ENCODE data around the gene EIF2B2. TPM values are rescaled to one million over a fixed set of nuclear protein-coding genes. Genes with fewer than 3 reads are reported as not detected.

Gene EIF2B2
- total and polyA plus RNA-seq, 4 donors = 23.2 to 56.8 (median 47.1) TPM

GRCh38 chr14:75046899-75047298 is 44.2 kb downstream of the EIF2B2 start:
- Histone ChIP-seq H3K36me3 (ENCODE audit: control insufficient read depth, insufficient read depth, low read length) (no peaks in the 10 kb centered on the region), H3K4me1 (ENCODE audit: control insufficient read depth, insufficient read depth, low read length) (peaks cover 12% of the 10 kb centered on the region), H3K4me3 (ENCODE audit: low read depth, low read length) (no peak overlapping the region), H3K27me3 (ENCODE audit: control insufficient read depth, insufficient read depth, low read length) (no peaks in the 10 kb centered on the region), H3K27ac (ENCODE audit: low read depth, low read length) (no peak overlapping the region), H3K9me3 (ENCODE audit: control insufficient read depth, insufficient read depth, low read length) (no peaks in the 10 kb centered on the region)
- DNase-seq (ENCODE audit: low read depth in 4 of 6, low spot score in 6 of 6) = no peak
- WGBS (ENCODE audit: insufficient coverage) = 100% methylated on average over 1 of the region's 3 CpGs

- Histone ChIP-seq H3K4me3 (ENCODE audit: low read depth, low read length) (no peak overlapping the region), H3K27ac (ENCODE audit: low read depth, low read length) (no peak overlapping the region), H3K27me3 (ENCODE audit: control insufficient read depth, insufficient read depth, low read length) (no peaks in the 10 kb centered on the region), H3K9me3 (ENCODE audit: control insufficient read depth, insufficient read depth, low read length) (no peaks in the 10 kb centered on the region), H3K36me3 (ENCODE audit: control insufficient read depth, insufficient read depth, low read length) (no peaks in the 10 kb centered on the region), H3K4me1 (ENCODE audit: control insufficient read depth, insufficient read depth, low read length) (peaks cover 12% of the 10 kb centered on the region)
- no peak for DNase-seq (ENCODE audit: low read depth in 4 of 6, low spot score in 6 of 6)
- 80% methylated on average over 1 of the region's 4 CpGs for WGBS (ENCODE audit: insufficient coverage)
Measured at GRCh38 chr14:75047506-75047905, 44.8 kb downstream of the EIF2B2 start.

- Histone ChIP-seq H3K9me3 (ENCODE audit: control insufficient read depth, insufficient read depth, low read length) (no peaks in the 10 kb centered on the region), H3K4me3 (ENCODE audit: low read depth, low read length) (no peak overlapping the region), H3K36me3 (ENCODE audit: control insufficient read depth, insufficient read depth, low read length) (no peaks in the 10 kb centered on the region), H3K4me1 (ENCODE audit: control insufficient read depth, insufficient read depth, low read length) (peaks cover 12% of the 10 kb centered on the region), H3K27ac (ENCODE audit: low read depth, low read length) (no peak overlapping the region), H3K27me3 (ENCODE audit: control insufficient read depth, insufficient read depth, low read length) (no peaks in the 10 kb centered on the region)
- DNase-seq (ENCODE audit: low read depth in 4 of 6, low spot score in 6 of 6) = no peak
- no CpG with 5 or more reads among the region's 2 CpGs for WGBS (ENCODE audit: insufficient coverage)
Measured at GRCh38 chr14:75048101-75048500, 45.4 kb downstream of the EIF2B2 start.

- no peak overlapping the region for H3K27ac ChIP-seq (ENCODE audit: low read depth, low read length)
- H3K9me3 ChIP-seq (ENCODE audit: control insufficient read depth, insufficient read depth, low read length) = no peaks in the 10 kb centered on the region
- DNase-seq (ENCODE audit: low read depth in 4 of 6, low spot score in 6 of 6) = peak in 1 of 6 donors; percentile 36
- H3K4me1 ChIP-seq (ENCODE audit: control insufficient read depth, insufficient read depth, low read length) = peaks cover 12% of the 10 kb centered on the region
- 72% methylated on average over 5 of the region's 5 CpGs for WGBS (ENCODE audit: insufficient coverage)
- H3K4me3 ChIP-seq (ENCODE audit: low read depth, low read length) = no peak overlapping the region
- no peaks in the 10 kb centered on the region for H3K27me3 ChIP-seq (ENCODE audit: control insufficient read depth, insufficient read depth, low read length)
- no peaks in the 10 kb centered on the region for H3K36me3 ChIP-seq (ENCODE audit: control insufficient read depth, insufficient read depth, low read length)
Measured at GRCh38 chr14:75049136-75049535, 46.4 kb downstream of the EIF2B2 start.

- H3K27ac ChIP-seq (ENCODE audit: low read depth, low read length) = no peak overlapping the region
- no peak overlapping the region for H3K4me3 ChIP-seq (ENCODE audit: low read depth, low read length)
- H3K4me1 ChIP-seq (ENCODE audit: control insufficient read depth, insufficient read depth, low read length) = peaks cover 11% of the 10 kb centered on the region
- 92% methylated on average over 1 of the region's 3 CpGs for WGBS (ENCODE audit: insufficient coverage)
- H3K36me3 ChIP-seq (ENCODE audit: control insufficient read depth, insufficient read depth, low read length) = no peaks in the 10 kb centered on the region
- no peaks in the 10 kb centered on the region for H3K9me3 ChIP-seq (ENCODE audit: control insufficient read depth, insufficient read depth, low read length)
- H3K27me3 ChIP-seq (ENCODE audit: control insufficient read depth, insufficient read depth, low read length) = no peaks in the 10 kb centered on the region
- no peak for DNase-seq (ENCODE audit: low read depth in 4 of 6, low spot score in 6 of 6)
Measured at GRCh38 chr14:75049731-75050201, 47.0 kb downstream of the EIF2B2 start.

GRCh38 chr14:75050852-75051555 is 48.3 kb downstream of the EIF2B2 start, which contains the start of gene MLH3:
Gene MLH3, minus strand, starts transcription at chr14:75051467. Its CDS starts 1,812 bp downstream, at chr14:75049655.
- peak; percentile 77 to 97 (median 79) for DNase-seq (ENCODE audit: low read depth in 4 of 6, low spot score in 6 of 6)
- Histone ChIP-seq H3K4me3 (ENCODE audit: low read depth, low read length) (peak within 1 kb of the TSS; percentile 64), H3K9me3 (ENCODE audit: control insufficient read depth, insufficient read depth, low read length) (no peaks in the 10 kb centered on the region), H3K36me3 (ENCODE audit: control insufficient read depth, insufficient read depth, low read length) (no peaks in the 10 kb centered on the region), H3K27ac (ENCODE audit: low read depth, low read length) (peak within 1 kb of the TSS; percentile 82), H3K27me3 (ENCODE audit: control insufficient read depth, insufficient read depth, low read length) (no peaks in the 10 kb centered on the region), H3K4me1 (ENCODE audit: control insufficient read depth, insufficient read depth, low read length) (peaks cover 7% of the 10 kb centered on the region)
- under 1% methylated on average over 59 of the region's 59 CpGs for WGBS (ENCODE audit: insufficient coverage)

- WGBS (ENCODE audit: insufficient coverage) = no CpG with 5 or more reads among the region's 5 CpGs
- Histone ChIP-seq H3K9me3 (ENCODE audit: control insufficient read depth, insufficient read depth, low read length) (no peaks in the 10 kb centered on the region), H3K27ac (ENCODE audit: low read depth, low read length) (peak overlapping the region; percentile 82), H3K36me3 (ENCODE audit: control insufficient read depth, insufficient read depth, low read length) (no peaks in the 10 kb centered on the region), H3K27me3 (ENCODE audit: control insufficient read depth, insufficient read depth, low read length) (no peaks in the 10 kb centered on the region), H3K4me3 (ENCODE audit: low read depth, low read length) (peak overlapping the region; percentile 64), H3K4me1 (ENCODE audit: control insufficient read depth, insufficient read depth, low read length) (peaks cover 7% of the 10 kb centered on the region)
- no peak for DNase-seq (ENCODE audit: low read depth in 4 of 6, low spot score in 6 of 6)
Measured at GRCh38 chr14:75051556-75051899, 48.8 kb downstream of the EIF2B2 start.

GRCh38 chr14:75053396-75054291 is 50.9 kb downstream of the EIF2B2 start:
- no peak for DNase-seq (ENCODE audit: low read depth in 4 of 6, low spot score in 6 of 6)
- Histone ChIP-seq H3K9me3 (ENCODE audit: control insufficient read depth, insufficient read depth, low read length) (no peaks in the 10 kb centered on the region), H3K27ac (ENCODE audit: low read depth, low read length) (no peak overlapping the region), H3K36me3 (ENCODE audit: control insufficient read depth, insufficient read depth, low read length) (no peaks in the 10 kb centered on the region), H3K4me3 (ENCODE audit: low read depth, low read length) (no peak overlapping the region), H3K4me1 (ENCODE audit: control insufficient read depth, insufficient read depth, low read length) (peaks cover 7% of the 10 kb centered on the region), H3K27me3 (ENCODE audit: control insufficient read depth, insufficient read depth, low read length) (no peaks in the 10 kb centered on the region)
- WGBS (ENCODE audit: insufficient coverage) = 38% methylated on average over 1 of the region's 5 CpGs

- peaks cover 7% of the 10 kb centered on the region for H3K4me1 ChIP-seq (ENCODE audit: control insufficient read depth, insufficient read depth, low read length)
- no CpG with 5 or more reads among the region's 1 CpG for WGBS (ENCODE audit: insufficient coverage)
- H3K4me3 ChIP-seq (ENCODE audit: low read depth, low read length) = no peak overlapping the region
- no peaks in the 10 kb centered on the region for H3K27me3 ChIP-seq (ENCODE audit: control insufficient read depth, insufficient read depth, low read length)
- no peaks in the 10 kb centered on the region for H3K9me3 ChIP-seq (ENCODE audit: control insufficient read depth, insufficient read depth, low read length)
- no peak for DNase-seq (ENCODE audit: low read depth in 4 of 6, low spot score in 6 of 6)
- H3K27ac ChIP-seq (ENCODE audit: low read depth, low read length) = no peak overlapping the region
- peaks cover 2% of the 10 kb centered on the region for H3K36me3 ChIP-seq (ENCODE audit: control insufficient read depth, insufficient read depth, low read length)
Measured at GRCh38 chr14:75054421-75054820, 51.7 kb downstream of the EIF2B2 start.
